Right forelimb (tissue), 1 donor: ENCODE data around the gene FOXJ3.

Source experiments
- DNase-seq: peaks from one replicate; pipeline ENCODE4 v3.0.0-alpha.2; 2018

FOXJ3 gene

DNA sequence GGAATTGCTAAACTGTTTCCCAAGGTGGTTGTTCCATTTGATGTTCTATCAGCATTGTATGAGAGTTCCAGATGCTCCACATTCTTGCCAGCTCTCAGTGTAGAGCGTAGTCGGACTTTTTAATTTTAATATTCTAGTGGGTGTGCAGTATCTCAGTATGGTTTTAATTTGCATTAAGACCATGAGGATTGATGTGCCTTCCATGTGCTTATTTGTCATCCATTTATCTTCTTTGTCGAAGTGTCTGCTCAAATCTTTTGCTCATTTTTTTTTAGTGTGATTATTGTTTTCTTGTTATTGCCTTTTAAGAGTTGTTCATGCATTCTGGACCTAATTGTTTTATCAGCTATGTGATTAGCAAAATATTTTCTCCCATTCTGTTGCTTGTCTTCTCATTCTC lies 195.6 kb downstream of the FOXJ3 start:
- no peak for DNase-seq

- no peak for DNase-seq
Measured at GRCh38 chr1:42138586-42138985, 196.4 kb downstream of the FOXJ3 start.

- no peak for DNase-seq
Measured at GRCh38 chr1:42137766-42138165, 197.3 kb downstream of the FOXJ3 start.

DNA sequence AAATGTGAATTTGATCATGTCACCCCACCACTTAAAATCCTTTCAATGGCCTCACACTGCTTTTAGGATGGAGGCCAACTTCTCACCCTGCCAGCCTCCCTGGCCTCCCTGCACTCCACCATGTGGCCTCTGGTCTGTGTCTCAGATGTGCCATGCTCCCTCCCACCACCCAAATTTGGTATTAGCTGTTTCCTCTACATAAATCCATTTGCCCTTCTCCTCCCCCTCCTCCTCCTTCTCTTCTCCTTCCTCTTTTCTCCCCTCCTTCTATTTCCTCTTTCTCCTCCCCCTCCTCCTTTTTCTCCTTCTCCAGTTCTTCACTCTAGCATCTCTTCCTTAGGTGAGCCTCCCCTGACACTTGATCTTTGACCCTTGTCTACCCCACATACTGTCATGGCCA lies 198.6 kb downstream of the FOXJ3 start:
- no peak for DNase-seq

GRCh38 chr1:42135426-42135825 lies 199.6 kb downstream of the FOXJ3 start:
- no peak for DNase-seq

- DNase-seq, result no peak
Measured at GRCh38 chr1:42133809-42134526, 201.1 kb downstream of the FOXJ3 start.

DNA sequence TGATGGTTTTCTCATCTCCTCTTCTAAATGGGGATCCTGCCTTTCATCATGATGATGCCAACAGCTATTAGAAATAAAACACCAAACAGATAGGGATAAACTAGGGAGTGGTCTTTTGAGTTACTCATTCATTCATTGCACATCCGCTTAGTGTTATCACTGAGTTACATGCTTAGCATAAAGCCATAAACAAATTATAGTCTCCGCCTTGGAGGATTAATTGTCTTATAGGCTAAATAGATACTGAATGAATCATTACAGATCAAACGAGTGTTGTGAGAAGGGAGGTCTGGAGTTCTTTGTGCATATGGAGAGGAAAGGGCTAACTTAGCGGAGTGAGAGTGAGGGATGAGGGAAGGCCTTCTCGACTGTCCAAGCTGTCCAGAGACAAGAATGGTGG lies 201.6 kb downstream of the FOXJ3 start:
- no peak for DNase-seq

- DNase-seq, result no peak
Measured at GRCh38 chr1:42130061-42130660, 204.9 kb downstream of the FOXJ3 start.

DNA sequence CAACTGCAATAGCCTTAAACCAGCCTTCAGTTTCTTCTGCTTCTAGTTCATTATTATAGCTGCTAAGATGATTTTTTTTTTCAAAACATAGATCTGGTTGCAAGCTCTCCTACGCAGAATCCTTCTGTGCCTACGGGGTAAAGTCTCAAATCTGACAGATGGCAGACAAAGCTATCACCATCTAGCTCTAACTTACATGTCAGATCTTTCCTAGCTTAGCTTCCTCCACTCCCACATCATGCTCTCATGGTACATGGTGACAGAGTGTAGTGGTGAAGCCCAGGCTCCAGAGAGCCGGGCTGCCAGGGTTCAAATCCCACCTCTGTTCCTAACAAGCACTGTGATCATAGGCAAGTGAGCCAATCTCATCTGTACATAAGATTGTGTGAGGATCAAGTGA lies 206.1 kb downstream of the FOXJ3 start:
- no peak for DNase-seq

- DNase-seq, result no peak
Measured at GRCh38 chr1:42128499-42128898, 206.5 kb downstream of the FOXJ3 start.

DNA sequence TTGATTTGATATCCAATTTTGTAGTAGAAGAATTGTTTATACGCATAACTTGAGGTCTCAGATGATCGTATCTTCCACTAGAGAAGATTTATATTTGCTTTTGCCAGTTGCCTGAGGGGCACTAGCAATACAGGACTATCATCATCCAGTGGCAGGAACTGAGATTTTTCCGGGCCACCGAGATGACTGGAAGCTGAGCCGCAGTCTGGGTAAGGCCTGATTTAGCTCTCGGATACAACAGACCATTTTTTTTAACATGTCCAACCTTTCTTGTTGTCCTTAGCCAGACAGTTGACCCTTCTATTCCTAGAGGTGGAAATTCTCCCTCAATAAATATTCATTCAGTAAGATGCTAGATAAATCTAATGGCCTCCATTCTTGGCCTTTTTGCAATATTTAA lies 207.3 kb downstream of the FOXJ3 start:
- DNase-seq, result no peak
